GM21576 (cell line): Measurements from ENCODE around the gene TUG1.
A peak's percentile ranks its signal among the peaks of the same experiment; 100 is the strongest.

Experiments
- ATAC-seq: cut with Tn5 transposase; IDR thresholded peaks from one replicate; pipeline ENCODE4 v1.9.1; 2021; ENCODE audit warnings: mild to moderate bottlenecking, moderate library complexity; ENCODE audit not compliant: unreplicated experiment

TUG1 gene

GRCh38 chr22:30968924-30969531 is at the start of gene TUG1:
Gene TUG1, plus strand, starts transcription at chr22:30969265.
- peak; percentile 83 for ATAC-seq

GRCh38 chr22:30919973-30920372 is 49.1 kb upstream of the TUG1 start:
- no peak for ATAC-seq

- no peak for ATAC-seq
Observed at GRCh38 chr22:30920407-30920806, 48.7 kb upstream of the TUG1 start.

- no peak for ATAC-seq
Observed at GRCh38 chr22:30921108-30921507, 48.0 kb upstream of the TUG1 start.

GRCh38 chr22:30922151-30922611 is 46.9 kb upstream of the TUG1 start:
- no peak for ATAC-seq

- no peak for ATAC-seq
Observed at GRCh38 chr22:30923168-30923900, 45.7 kb upstream of the TUG1 start.

GRCh38 chr22:30925667-30926066 is 43.4 kb upstream of the TUG1 start:
- ATAC-seq, result no peak

- ATAC-seq, result no peak
Observed at GRCh38 chr22:30926706-30927105, 42.4 kb upstream of the TUG1 start.

- no peak for ATAC-seq
Observed at GRCh38 chr22:30927806-30928205, 41.3 kb upstream of the TUG1 start.

GRCh38 chr22:30928401-30928800 is 40.7 kb upstream of the TUG1 start:
- ATAC-seq, result no peak

GRCh38 chr22:30930228-30930627 is 38.8 kb upstream of the TUG1 start:
- no peak for ATAC-seq

- no peak for ATAC-seq
Observed at GRCh38 chr22:30931541-30932300, 37.3 kb upstream of the TUG1 start.

GRCh38 chr22:30932661-30933060 is 36.4 kb upstream of the TUG1 start:
- ATAC-seq, result no peak

- no peak for ATAC-seq
Observed at GRCh38 chr22:30933457-30933856, 35.6 kb upstream of the TUG1 start.

GRCh38 chr22:30934053-30934452 is 35.0 kb upstream of the TUG1 start:
- ATAC-seq, result no peak

GRCh38 chr22:30940685-30941362 is 28.2 kb upstream of the TUG1 start:
- ATAC-seq, result no peak

- ATAC-seq, result no peak
Observed at GRCh38 chr22:30941363-30941740, 27.7 kb upstream of the TUG1 start.

GRCh38 chr22:30943368-30943767 is 25.7 kb upstream of the TUG1 start:
- ATAC-seq, result no peak

- ATAC-seq, result no peak
Observed at GRCh38 chr22:30944986-30945385, 24.1 kb upstream of the TUG1 start.

- ATAC-seq, result no peak
Observed at GRCh38 chr22:30945653-30946052, 23.4 kb upstream of the TUG1 start.

- no peak for ATAC-seq
Observed at GRCh38 chr22:30946354-30946753, 22.7 kb upstream of the TUG1 start.
